ENCODE measurements around the gene FANCG. TPM values are rescaled to one million over a fixed set of nuclear protein-coding genes. Genes with fewer than 3 reads are reported as not detected.
A peak's percentile ranks its signal among the peaks of the same experiment; 100 is the strongest.

The FANCG gene
- total RNA-seq (10 to 100 TPM in 3 of 4 donors, 1 to 10 TPM in 1; 3.2 to 17.0 (median 12.9) TPM), polyA plus RNA-seq (10 to 100 TPM in 1 of 3 donors, 1 to 10 TPM in 2; 4.4 to 24.0 (median 5.4) TPM)

DNA sequence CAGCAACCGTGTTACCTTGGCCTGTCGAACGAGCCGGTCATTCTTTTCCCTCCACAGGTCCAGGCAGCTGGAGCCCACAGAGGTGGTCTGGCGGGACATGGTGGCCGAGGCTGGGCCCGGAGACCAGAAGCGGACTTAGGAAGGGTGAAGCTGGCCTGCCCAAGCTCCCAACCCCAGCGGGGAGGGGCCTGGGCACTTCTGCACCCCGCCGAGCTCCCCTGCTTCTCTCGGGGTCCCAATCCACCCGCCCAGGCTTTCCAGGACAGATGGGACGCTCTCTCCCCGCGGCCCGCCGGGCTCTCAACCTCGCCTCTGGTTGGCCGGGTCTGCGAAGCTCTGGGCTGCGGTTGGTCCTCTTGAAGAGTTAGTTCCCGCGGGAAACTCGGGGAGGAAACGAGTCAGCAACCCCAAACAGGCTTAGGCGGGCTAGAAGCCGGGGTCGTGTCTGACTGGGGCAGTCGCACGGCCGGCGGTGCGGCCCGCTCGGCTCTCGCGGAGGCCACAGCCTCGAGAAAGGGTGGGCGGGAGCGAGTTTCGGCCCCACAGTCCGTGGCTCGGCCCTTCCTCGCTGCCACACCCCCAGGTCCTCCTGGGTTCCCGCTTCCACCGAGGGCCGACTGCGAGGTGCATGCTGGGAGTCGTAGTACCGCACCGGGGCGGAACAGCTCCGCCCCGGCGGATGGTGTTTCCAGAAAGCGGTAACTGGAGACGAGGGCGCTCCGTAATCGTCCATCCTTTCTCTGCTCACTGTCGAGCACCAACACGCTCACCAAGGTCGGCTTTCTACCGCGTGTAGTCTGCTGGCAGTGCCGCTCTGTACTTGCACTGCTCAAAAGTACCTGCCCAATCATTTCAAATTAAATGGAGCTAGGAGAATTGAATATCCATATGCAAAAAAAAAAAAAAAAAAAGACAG is at the start of gene FANCG:
Gene FANCG, minus strand, starts transcription at position 517 of the 916 bp plus-strand sequence. Its CDS starts 418 bp downstream, at position 99.
- Histone ChIP-seq H3K9me3 (no peaks in the 10 kb centered on the region), H3K4me3 (peak within 1 kb of the TSS; percentile 62 to 74 (median 72)), H3K4me1 (peaks cover 0 to 20% (median 16%) of the 10 kb centered on the region in 4 donors), H3K36me3 (no peaks in the 10 kb centered on the region), H3K27ac (peak within 1 kb of the TSS; percentile 70 to 87 (median 78)), H3K27me3 (no peaks in the 10 kb centered on the region)
- TF ChIP-seq POLR2AphosphoS5 (IDR thresholded peaks at IDR 0.05), result peak in 3 of 4 donors; percentile 63 to 84 (median 65)
- no peak for TF ChIP-seq EP300 (IDR thresholded peaks at IDR 0.05)
- intact Hi-C loops (cut with DNase I), result loop anchor here (2.0 kb wide), 2 partner anchors 15 to 23 kb away; partner anchors contain the start of gene STOML2
- WGBS, 2 donors, result 0% methylated on average over 67 of the region's 67 CpGs
- peak; percentile 95 for DNase-seq

DNA sequence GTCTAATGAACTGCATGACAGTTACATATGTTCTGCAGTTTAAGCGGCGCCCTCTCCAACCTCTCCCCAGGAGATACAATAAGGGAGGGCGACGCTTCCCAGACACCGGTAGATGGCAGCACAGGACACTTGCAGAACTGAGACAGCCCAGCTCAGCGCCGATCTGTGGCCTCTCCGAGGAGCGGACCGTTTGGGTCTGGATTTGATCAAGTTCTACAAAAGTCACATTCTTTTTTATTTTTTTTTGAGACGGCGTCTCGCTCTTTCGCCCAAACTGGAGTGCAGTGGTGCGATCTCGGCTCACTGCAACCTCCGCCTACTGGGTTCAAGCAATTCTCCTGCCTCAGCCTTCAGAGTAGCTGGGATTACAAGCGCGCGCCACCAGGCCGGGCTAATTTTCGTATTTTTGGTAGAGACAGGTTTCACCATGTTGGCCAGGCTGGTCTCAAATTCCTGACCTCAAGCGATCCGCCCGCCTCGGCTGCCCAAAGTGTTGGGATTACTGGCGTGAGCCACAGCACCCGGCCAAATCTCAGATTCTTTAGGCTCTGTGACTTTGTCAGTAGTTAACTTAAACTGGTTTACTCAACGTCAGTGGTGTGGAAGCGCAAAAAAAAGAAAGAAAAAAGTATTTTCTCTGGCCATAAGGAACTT is 37.3 kb upstream of the FANCG start:
- peak; percentile 97 for DNase-seq
- TF ChIP-seq, protein P1, sequence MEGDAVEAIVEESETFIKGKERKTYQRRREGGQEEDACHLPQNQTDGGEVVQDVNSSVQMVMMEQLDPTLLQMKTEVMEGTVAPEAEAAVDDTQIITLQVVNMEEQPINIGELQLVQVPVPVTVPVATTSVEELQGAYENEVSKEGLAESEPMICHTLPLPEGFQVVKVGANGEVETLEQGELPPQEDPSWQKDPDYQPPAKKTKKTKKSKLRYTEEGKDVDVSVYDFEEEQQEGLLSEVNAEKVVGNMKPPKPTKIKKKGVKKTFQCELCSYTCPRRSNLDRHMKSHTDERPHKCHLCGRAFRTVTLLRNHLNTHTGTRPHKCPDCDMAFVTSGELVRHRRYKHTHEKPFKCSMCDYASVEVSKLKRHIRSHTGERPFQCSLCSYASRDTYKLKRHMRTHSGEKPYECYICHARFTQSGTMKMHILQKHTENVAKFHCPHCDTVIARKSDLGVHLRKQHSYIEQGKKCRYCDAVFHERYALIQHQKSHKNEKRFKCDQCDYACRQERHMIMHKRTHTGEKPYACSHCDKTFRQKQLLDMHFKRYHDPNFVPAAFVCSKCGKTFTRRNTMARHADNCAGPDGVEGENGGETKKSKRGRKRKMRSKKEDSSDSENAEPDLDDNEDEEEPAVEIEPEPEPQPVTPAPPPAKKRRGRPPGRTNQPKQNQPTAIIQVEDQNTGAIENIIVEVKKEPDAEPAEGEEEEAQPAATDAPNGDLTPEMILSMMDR (IDR thresholded peaks at IDR 0.05), result peak; percentile 84 to 94 (median 90)
- TF ChIP-seq POLR2A (IDR thresholded peaks at IDR 0.05), result no peak
- TF ChIP-seq EP300 (IDR thresholded peaks at IDR 0.05), result no peak
- TF ChIP-seq POLR2AphosphoS5 (IDR thresholded peaks at IDR 0.05), result peak in 3 of 4 donors; percentile 31 to 65 (median 55)
- H3K27me3 ChIP-seq, result no peaks in the 10 kb centered on the region
- peaks cover 0 to 48% (median 42%) of the 10 kb centered on the region in 4 donors for H3K4me1 ChIP-seq
- WGBS, 2 donors, result 30 to 33% methylated on average over 30 of the region's 30 CpGs
- no peaks in the 10 kb centered on the region for H3K36me3 ChIP-seq
- peak overlapping the region; percentile 90 to 96 (median 92) for H3K27ac ChIP-seq
- intact Hi-C loops (cut with DNase I), result loop anchor here (1.0 to 5.0 kb wide), 4 partner anchors 44 to 435 kb away; no protein-coding TSS in a partner anchor
- H3K9me3 ChIP-seq, result peaks cover 0 to 3% (median 0%) of the 10 kb centered on the region in 4 donors
- H3K4me3 ChIP-seq, result peak overlapping the region in 3 of 4 donors; percentile 58 to 63 (median 58)

DNA sequence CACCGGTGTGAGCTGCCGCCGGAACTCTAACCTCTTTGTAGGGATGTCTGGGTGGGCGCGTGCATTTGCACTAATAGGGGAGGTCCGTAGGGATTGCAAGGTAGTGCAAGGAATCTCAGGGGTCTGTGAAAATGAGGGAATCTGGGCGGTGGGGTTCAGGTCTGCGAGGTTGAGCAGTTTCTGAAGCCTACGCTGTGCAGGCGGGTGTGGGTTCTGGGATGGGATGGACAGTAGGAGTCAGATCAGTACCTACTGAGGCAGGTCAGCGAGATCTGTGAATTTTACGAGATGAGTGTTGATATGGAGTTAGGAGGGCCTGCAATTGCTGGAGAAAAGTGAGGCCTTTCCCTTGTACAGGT is 36.8 kb upstream of the FANCG start:
- Histone ChIP-seq H3K4me1 (peaks cover 0 to 52% (median 46%) of the 10 kb centered on the region in 4 donors), H3K27me3 (no peaks in the 10 kb centered on the region), H3K4me3 (peak overlapping the region; percentile 43 to 63 (median 58)), H3K36me3 (no peaks in the 10 kb centered on the region), H3K27ac (peak overlapping the region; percentile 90 to 96 (median 92)), H3K9me3 (peaks cover 0 to 3% (median 0%) of the 10 kb centered on the region in 4 donors)
- intact Hi-C loops (cut with DNase I), result loop anchor here (1.0 to 5.0 kb wide), 3 partner anchors 45 to 436 kb away; no protein-coding TSS in a partner anchor
- DNase-seq, result no peak
- TF ChIP-seq POLR2AphosphoS5 (IDR thresholded peaks at IDR 0.05) (no peak), POLR2A (IDR thresholded peaks at IDR 0.05) (no peak), EP300 (IDR thresholded peaks at IDR 0.05) (no peak)
- TF ChIP-seq, protein P1 (IDR thresholded peaks at IDR 0.05), result no peak
- 0 to 1% methylated on average over 12 of the region's 12 CpGs for WGBS, 2 donors

DNA sequence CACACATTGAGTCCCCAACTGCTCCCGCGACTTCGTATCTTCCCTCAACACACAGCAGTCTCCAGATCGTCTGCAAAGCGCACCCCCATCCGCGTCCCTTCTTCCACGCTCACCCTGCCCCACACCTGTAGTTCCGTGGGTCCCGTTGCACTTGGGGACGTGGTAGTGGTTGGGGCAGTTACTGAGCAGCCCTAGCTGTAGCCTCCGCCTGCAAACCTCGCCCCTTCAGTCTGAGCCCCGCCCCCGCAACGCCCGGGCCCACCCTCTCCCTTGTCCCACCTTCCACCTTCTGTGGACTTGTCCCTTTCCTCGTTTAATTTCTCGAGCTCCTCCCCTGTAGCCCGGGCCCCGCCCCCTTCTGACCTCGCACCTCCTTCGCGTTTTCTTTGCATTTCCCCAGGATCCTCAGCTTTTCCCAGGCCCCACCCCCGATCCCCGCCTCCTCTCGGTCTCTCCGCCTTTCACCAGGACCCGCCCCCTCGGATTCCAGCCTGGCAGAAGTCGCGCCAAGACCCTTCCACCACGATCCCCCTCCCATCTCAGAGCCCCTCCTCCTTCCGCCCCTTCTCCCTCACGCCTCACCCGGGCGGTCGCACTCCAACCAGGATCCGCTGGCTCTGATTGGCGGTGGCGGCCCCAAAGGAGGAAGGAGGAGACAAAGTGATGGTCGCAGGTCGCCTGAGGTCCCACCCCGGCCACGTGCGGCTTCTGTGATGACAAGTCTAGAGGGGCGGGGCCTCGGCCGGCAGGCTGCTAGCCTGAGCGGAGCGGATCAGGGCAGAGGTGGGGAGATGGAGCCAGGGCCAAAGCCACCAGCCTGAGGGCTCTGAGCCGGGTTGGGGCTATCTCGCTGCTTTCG is 36.2 kb upstream of the FANCG start, which contains the start of gene ATOSB:
Gene ATOSB, minus strand, starts transcription at position 183 of the 859 bp plus-strand sequence. CDS start 7,588 bp downstream, outside the sequence.
- Histone ChIP-seq H3K9me3 (peaks cover 0 to 3% (median 0%) of the 10 kb centered on the region in 4 donors), H3K4me3 (peak within 1 kb of the TSS; percentile 43 to 63 (median 58)), H3K4me1 (peaks cover 0 to 56% (median 48%) of the 10 kb centered on the region in 4 donors), H3K27ac (peak within 1 kb of the TSS; percentile 90 to 96 (median 92)), H3K27me3 (no peaks in the 10 kb centered on the region), H3K36me3 (no peaks in the 10 kb centered on the region)
- TF ChIP-seq EP300 (IDR thresholded peaks at IDR 0.05) (no peak), POLR2AphosphoS5 (IDR thresholded peaks at IDR 0.05) (peak; percentile 28 to 87 (median 77)), POLR2A (IDR thresholded peaks at IDR 0.05) (peak; percentile 30 to 75)
- TF ChIP-seq, protein P1 (IDR thresholded peaks at IDR 0.05), result no peak
- DNase-seq, result peak; percentile 98
- intact Hi-C loops (cut with DNase I), result loop anchor here (1.0 to 5.0 kb wide), 3 partner anchors 45 to 436 kb away; no protein-coding TSS in a partner anchor
- WGBS, 2 donors, result 1% methylated on average over 54 of the region's 54 CpGs
